WTC11 (cell line): ENCODE results near the gene EVC2. TPM values are rescaled to one million over a fixed set of nuclear protein-coding genes. Genes with fewer than 3 reads are reported as not detected.

Experiments used
- ATAC-seq: fragments of 200-7000 bp; cut with Tn5 transposase; 2 replicates; pipeline ENCODE4 v1.10.0; 2021; ENCODE audit warnings: mild to moderate bottlenecking, moderate library complexity
- CTCF ChIA-PET: fragments of 300-600 bp; sonication (Branson Sonifier 250); formaldehyde crosslinking; loops from one replicate; lab custom pipeline; 2021; ENCODE audit warnings: antibody characterized with exemption; lab: Charles Lee
- POLR2A ChIA-PET: fragments of 350-600 bp; sonication (Branson Sonifier 250); formaldehyde crosslinking; loops from one replicate; lab custom pipeline; 2021; ENCODE audit warnings: antibody characterized with exemption; lab: Charles Lee
- DNase-seq: peaks from one replicate; pipeline ENCODE4 v3.0.0; 2021; ENCODE audit warnings: low spot score
- H3K27ac Mint-ChIP-seq: 2 replicates; pipeline ENCODE4 v1.8.0; 2021; ENCODE audit warnings: mixed read lengths
- H3K27me3 Mint-ChIP-seq: 2 replicates; pipeline ENCODE4 v1.8.0; 2021; ENCODE audit warnings: low read depth, mild to moderate bottlenecking, moderate library complexity, mixed read lengths
- H3K36me3 Mint-ChIP-seq: 2 replicates; pipeline ENCODE4 v1.8.0; 2021; ENCODE audit warnings: mixed read lengths
- H3K4me1 Mint-ChIP-seq: 2 replicates; pipeline ENCODE4 v1.8.0; 2022; ENCODE audit warnings: mixed read lengths
- H3K4me3 Mint-ChIP-seq: 2 replicates; pipeline ENCODE4 v1.8.0; 2021; ENCODE audit warnings: mild to moderate bottlenecking, moderate library complexity, mixed read lengths
- H3K9me3 Mint-ChIP-seq: 2 replicates; pipeline ENCODE4 v1.8.0; 2021; ENCODE audit warnings: mixed read lengths
- ELF4 ChIP-seq: sonication (generic); formaldehyde crosslinking; IDR thresholded peaks from 2 replicates; pipeline ENCODE4 v1.8.1; 2022; ENCODE audit warnings: low read depth, mild to moderate bottlenecking, moderate library complexity, missing genetic modification reagents
- EMX1 ChIP-seq: fragments of 250-450 bp; sonication (Bioruptor Pico); IDR thresholded peaks from 2 replicates; pipeline ENCODE4 v1.8.0; 2021; ENCODE audit warnings: mild to moderate bottlenecking
- FOXK1 ChIP-seq: sonication (generic); formaldehyde crosslinking; IDR thresholded peaks from 2 replicates; pipeline ENCODE4 v1.8.0; 2022; ENCODE audit warnings: mild to moderate bottlenecking, moderate library complexity, missing genetic modification reagents
- GRHL2 ChIP-seq: fragments of 250-450 bp; sonication (Bioruptor Pico); IDR thresholded peaks from 2 replicates; pipeline ENCODE4 v1.8.0; 2022; ENCODE audit warnings: mild to moderate bottlenecking, moderate library complexity; ENCODE audit not compliant: insufficient replicate concordance, severe bottlenecking
- MYBL2 ChIP-seq: sonication (generic); formaldehyde crosslinking; IDR thresholded peaks from 2 replicates; pipeline ENCODE4 v1.8.1; 2023; ENCODE audit warnings: mild to moderate bottlenecking, moderate library complexity, missing genetic modification reagents
- NR1H2 ChIP-seq: sonication (generic); formaldehyde crosslinking; IDR thresholded peaks from 2 replicates; pipeline ENCODE4 v1.9.0; 2021; ENCODE audit warnings: mild to moderate bottlenecking, moderate library complexity, missing genetic modification reagents
- ZNF219 ChIP-seq: sonication (generic); formaldehyde crosslinking; IDR thresholded peaks from 2 replicates; pipeline ENCODE4 v1.8.0; 2023; ENCODE audit warnings: missing genetic modification reagents, mild to moderate bottlenecking, borderline replicate concordance
- ZNF232 ChIP-seq: sonication (generic); formaldehyde crosslinking; IDR thresholded peaks from 2 replicates; pipeline ENCODE4 v1.8.0; 2022; ENCODE audit warnings: mild to moderate bottlenecking, missing genetic modification reagents
- ZNF263 ChIP-seq: sonication (generic); formaldehyde crosslinking; IDR thresholded peaks from 2 replicates; pipeline ENCODE4 v1.8.1; 2022; ENCODE audit warnings: low read depth, mild to moderate bottlenecking, moderate library complexity, missing genetic modification reagents
- ZNF423 ChIP-seq: fragments of 250-450 bp; sonication (Bioruptor Pico); IDR thresholded peaks from 2 replicates; pipeline ENCODE4 v2.1.2; 2022; ENCODE audit warnings: mild to moderate bottlenecking, moderate library complexity
- total RNA-seq: library from RNA; stranded (reverse); gene quantifications from 3 replicates; pipeline ENCODE4 v1.2.3, GENCODE V29; 2021
- TF ChIP-seq, protein P1 (sequence below): sonication (generic); formaldehyde crosslinking; IDR thresholded peaks from 2 replicates; pipeline ENCODE4 v1.8.1; 2023; ENCODE audit warnings: mild to moderate bottlenecking, moderate library complexity, missing genetic modification reagents
- TF ChIP-seq, protein P2 (sequence below): fragments of 250-450 bp; sonication (Bioruptor Pico); IDR thresholded peaks from 2 replicates; pipeline ENCODE4 v1.9.0; 2021; ENCODE audit warnings: mild to moderate bottlenecking, borderline replicate concordance
- TF ChIP-seq, protein P3 (sequence below): fragments of 200-600 bp; IDR thresholded peaks from 2 replicates; pipeline ENCODE4 v1.8.0; 2022; ENCODE audit warnings: antibody characterized with exemption
- TF ChIP-seq, protein P4 (sequence below): fragments of 250-450 bp; sonication (Bioruptor Pico); IDR thresholded peaks from 2 replicates; pipeline ENCODE4 v1.8.0; 2021; ENCODE audit warnings: mild to moderate bottlenecking
- TF ChIP-seq, protein P5 (sequence below): sonication (generic); formaldehyde crosslinking; IDR thresholded peaks from 2 replicates; pipeline ENCODE4 v1.8.0; 2022; ENCODE audit warnings: mild to moderate bottlenecking, missing genetic modification reagents
- TF ChIP-seq, protein P6 (sequence below): fragments of 250-450 bp; sonication (Bioruptor Pico); IDR thresholded peaks from 2 replicates; pipeline ENCODE4 v1.9.0; 2021; ENCODE audit warnings: mild to moderate bottlenecking
- TF ChIP-seq, protein P7 (sequence below): sonication (generic); formaldehyde crosslinking; IDR thresholded peaks from 2 replicates; pipeline ENCODE4 v1.8.1; 2023; ENCODE audit warnings: mild to moderate bottlenecking, missing genetic modification reagents
- TF ChIP-seq, protein P8 (sequence below): sonication (generic); formaldehyde crosslinking; IDR thresholded peaks from 2 replicates; pipeline ENCODE4 v1.8.0; 2022; ENCODE audit warnings: mild to moderate bottlenecking, missing genetic modification reagents

EVC2 gene
- total RNA-seq, 1 experiment from 2014 or later: 4.8 TPM

DNA sequence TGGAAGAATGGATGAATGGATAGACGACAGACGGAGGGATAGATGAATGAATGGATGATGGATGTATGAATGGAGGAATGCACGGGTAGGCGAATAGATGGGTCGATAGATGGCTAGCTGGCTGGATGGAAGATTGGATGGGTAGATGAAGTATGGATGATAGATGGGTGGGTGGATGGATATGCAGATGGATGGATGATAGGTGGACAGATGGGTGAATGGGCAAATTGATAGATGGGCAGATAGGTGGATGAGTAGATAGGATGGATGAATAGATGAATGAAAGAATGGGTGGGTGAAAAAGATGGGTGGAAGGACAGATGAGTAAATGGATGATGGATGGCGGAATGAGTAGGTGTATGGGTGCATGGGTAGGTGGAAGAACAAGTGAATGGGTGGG is 57.3 kb downstream of the EVC2 start (continued):
- TF ChIP-seq FOXK1: no peak
- TF ChIP-seq, protein P1, sequence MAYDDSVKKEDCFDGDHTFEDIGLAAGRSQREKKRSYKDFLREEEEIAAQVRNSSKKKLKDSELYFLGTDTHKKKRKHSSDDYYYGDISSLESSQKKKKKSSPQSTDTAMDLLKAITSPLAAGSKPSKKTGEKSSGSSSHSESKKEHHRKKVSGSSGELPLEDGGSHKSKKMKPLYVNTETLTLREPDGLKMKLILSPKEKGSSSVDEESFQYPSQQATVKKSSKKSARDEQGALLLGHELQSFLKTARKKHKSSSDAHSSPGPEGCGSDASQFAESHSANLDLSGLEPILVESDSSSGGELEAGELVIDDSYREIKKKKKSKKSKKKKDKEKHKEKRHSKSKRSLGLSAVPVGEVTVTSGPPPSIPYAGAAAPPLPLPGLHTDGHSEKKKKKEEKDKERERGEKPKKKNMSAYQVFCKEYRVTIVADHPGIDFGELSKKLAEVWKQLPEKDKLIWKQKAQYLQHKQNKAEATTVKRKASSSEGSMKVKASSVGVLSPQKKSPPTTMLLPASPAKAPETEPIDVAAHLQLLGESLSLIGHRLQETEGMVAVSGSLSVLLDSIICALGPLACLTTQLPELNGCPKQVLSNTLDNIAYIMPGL (CRISPR knock-in tag): no peak
- TF ChIP-seq ZNF263: no peak
- TF ChIP-seq ZNF219 (CRISPR knock-in tag): no peak
- TF ChIP-seq GRHL2 (CRISPR knock-in tag): no peak
- TF ChIP-seq, protein P2, sequence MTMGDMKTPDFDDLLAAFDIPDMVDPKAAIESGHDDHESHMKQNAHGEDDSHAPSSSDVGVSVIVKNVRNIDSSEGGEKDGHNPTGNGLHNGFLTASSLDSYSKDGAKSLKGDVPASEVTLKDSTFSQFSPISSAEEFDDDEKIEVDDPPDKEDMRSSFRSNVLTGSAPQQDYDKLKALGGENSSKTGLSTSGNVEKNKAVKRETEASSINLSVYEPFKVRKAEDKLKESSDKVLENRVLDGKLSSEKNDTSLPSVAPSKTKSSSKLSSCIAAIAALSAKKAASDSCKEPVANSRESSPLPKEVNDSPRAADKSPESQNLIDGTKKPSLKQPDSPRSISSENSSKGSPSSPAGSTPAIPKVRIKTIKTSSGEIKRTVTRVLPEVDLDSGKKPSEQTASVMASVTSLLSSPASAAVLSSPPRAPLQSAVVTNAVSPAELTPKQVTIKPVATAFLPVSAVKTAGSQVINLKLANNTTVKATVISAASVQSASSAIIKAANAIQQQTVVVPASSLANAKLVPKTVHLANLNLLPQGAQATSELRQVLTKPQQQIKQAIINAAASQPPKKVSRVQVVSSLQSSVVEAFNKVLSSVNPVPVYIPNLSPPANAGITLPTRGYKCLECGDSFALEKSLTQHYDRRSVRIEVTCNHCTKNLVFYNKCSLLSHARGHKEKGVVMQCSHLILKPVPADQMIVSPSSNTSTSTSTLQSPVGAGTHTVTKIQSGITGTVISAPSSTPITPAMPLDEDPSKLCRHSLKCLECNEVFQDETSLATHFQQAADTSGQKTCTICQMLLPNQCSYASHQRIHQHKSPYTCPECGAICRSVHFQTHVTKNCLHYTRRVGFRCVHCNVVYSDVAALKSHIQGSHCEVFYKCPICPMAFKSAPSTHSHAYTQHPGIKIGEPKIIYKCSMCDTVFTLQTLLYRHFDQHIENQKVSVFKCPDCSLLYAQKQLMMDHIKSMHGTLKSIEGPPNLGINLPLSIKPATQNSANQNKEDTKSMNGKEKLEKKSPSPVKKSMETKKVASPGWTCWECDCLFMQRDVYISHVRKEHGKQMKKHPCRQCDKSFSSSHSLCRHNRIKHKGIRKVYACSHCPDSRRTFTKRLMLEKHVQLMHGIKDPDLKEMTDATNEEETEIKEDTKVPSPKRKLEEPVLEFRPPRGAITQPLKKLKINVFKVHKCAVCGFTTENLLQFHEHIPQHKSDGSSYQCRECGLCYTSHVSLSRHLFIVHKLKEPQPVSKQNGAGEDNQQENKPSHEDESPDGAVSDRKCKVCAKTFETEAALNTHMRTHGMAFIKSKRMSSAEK (CRISPR knock-in tag): no peak
- no peak for TF ChIP-seq ZNF423 (CRISPR knock-in tag)
- TF ChIP-seq, protein P3, sequence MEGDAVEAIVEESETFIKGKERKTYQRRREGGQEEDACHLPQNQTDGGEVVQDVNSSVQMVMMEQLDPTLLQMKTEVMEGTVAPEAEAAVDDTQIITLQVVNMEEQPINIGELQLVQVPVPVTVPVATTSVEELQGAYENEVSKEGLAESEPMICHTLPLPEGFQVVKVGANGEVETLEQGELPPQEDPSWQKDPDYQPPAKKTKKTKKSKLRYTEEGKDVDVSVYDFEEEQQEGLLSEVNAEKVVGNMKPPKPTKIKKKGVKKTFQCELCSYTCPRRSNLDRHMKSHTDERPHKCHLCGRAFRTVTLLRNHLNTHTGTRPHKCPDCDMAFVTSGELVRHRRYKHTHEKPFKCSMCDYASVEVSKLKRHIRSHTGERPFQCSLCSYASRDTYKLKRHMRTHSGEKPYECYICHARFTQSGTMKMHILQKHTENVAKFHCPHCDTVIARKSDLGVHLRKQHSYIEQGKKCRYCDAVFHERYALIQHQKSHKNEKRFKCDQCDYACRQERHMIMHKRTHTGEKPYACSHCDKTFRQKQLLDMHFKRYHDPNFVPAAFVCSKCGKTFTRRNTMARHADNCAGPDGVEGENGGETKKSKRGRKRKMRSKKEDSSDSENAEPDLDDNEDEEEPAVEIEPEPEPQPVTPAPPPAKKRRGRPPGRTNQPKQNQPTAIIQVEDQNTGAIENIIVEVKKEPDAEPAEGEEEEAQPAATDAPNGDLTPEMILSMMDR: no peak
- no peak for TF ChIP-seq NR1H2 (CRISPR knock-in tag)
- TF ChIP-seq, protein P4, sequence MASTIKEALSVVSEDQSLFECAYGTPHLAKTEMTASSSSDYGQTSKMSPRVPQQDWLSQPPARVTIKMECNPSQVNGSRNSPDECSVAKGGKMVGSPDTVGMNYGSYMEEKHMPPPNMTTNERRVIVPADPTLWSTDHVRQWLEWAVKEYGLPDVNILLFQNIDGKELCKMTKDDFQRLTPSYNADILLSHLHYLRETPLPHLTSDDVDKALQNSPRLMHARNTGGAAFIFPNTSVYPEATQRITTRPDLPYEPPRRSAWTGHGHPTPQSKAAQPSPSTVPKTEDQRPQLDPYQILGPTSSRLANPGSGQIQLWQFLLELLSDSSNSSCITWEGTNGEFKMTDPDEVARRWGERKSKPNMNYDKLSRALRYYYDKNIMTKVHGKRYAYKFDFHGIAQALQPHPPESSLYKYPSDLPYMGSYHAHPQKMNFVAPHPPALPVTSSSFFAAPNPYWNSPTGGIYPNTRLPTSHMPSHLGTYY (CRISPR knock-in tag): no peak
- TF ChIP-seq, protein P5, sequence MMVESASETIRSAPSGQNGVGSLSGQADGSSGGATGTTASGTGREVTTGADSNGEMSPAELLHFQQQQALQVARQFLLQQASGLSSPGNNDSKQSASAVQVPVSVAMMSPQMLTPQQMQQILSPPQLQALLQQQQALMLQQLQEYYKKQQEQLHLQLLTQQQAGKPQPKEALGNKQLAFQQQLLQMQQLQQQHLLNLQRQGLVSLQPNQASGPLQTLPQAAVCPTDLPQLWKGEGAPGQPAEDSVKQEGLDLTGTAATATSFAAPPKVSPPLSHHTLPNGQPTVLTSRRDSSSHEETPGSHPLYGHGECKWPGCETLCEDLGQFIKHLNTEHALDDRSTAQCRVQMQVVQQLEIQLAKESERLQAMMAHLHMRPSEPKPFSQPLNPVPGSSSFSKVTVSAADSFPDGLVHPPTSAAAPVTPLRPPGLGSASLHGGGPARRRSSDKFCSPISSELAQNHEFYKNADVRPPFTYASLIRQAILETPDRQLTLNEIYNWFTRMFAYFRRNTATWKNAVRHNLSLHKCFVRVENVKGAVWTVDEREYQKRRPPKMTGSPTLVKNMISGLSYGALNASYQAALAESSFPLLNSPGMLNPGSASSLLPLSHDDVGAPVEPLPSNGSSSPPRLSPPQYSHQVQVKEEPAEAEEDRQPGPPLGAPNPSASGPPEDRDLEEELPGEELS: no peak

DNA sequence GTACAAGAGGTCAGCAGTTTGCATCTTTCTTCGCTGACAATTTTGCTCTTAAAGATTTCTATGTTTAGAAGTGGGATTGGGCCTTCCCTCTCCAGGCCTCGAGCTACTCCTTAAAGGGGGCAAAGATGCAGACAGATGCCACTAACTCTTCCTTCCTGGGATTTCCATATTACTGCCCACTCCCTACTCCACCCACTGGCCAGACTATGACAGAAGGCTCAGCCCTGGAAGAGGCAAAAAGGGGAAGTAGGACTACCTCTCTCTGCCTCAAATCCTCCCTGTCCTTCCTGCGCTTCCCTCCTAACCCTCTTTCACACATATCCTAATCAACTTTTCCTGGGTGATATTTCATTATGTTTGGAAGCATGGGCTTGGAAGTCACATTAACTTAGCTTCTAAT is 58.3 kb downstream of the EVC2 start:
- ChIA-PET CTCF (interaction anchor here (0.7 to 0.8 kb wide), 2 partner anchors 171 to 250 kb away, joined by 3 read pairs; no protein-coding TSS in a partner anchor), POLR2A (no interaction called here)
- TF ChIP-seq ZNF232 (CRISPR knock-in tag): no peak
- no peak for TF ChIP-seq ELF4
- TF ChIP-seq, protein P6, sequence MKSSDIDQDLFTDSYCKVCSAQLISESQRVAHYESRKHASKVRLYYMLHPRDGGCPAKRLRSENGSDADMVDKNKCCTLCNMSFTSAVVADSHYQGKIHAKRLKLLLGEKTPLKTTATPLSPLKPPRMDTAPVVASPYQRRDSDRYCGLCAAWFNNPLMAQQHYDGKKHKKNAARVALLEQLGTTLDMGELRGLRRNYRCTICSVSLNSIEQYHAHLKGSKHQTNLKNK (CRISPR knock-in tag): no peak
- no peak for TF ChIP-seq EMX1 (CRISPR knock-in tag)
- TF ChIP-seq, protein P7, sequence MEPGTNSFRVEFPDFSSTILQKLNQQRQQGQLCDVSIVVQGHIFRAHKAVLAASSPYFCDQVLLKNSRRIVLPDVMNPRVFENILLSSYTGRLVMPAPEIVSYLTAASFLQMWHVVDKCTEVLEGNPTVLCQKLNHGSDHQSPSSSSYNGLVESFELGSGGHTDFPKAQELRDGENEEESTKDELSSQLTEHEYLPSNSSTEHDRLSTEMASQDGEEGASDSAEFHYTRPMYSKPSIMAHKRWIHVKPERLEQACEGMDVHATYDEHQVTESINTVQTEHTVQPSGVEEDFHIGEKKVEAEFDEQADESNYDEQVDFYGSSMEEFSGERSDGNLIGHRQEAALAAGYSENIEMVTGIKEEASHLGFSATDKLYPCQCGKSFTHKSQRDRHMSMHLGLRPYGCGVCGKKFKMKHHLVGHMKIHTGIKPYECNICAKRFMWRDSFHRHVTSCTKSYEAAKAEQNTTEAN: no peak
- TF ChIP-seq, protein P8, sequence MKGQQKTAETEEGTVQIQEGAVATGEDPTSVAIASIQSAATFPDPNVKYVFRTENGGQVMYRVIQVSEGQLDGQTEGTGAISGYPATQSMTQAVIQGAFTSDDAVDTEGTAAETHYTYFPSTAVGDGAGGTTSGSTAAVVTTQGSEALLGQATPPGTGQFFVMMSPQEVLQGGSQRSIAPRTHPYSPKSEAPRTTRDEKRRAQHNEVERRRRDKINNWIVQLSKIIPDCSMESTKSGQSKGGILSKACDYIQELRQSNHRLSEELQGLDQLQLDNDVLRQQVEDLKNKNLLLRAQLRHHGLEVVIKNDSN (CRISPR knock-in tag): no peak
- no peak for TF ChIP-seq FOXK1
- TF ChIP-seq MYBL2: no peak
- ATAC-seq (no peak), DNase-seq (no peak)
- H3K27me3 Mint-ChIP-seq: no peaks in the 10 kb centered on the region
- H3K4me1 Mint-ChIP-seq: no peaks in the 10 kb centered on the region
- H3K9me3 Mint-ChIP-seq: peaks cover 5% of the 10 kb centered on the region
- no peak overlapping the region for H3K4me3 Mint-ChIP-seq
- no peaks in the 10 kb centered on the region for H3K36me3 Mint-ChIP-seq
- H3K27ac Mint-ChIP-seq: no peak overlapping the region
